HG02943 (cell line): ENCODE data around the gene LAX1.

Source experiments
- ATAC-seq: cut with Tn5 transposase; IDR thresholded peaks from one replicate; pipeline ENCODE4 v1.9.1; 2021; ENCODE audit warnings: mild to moderate bottlenecking, low read depth, moderate library complexity; ENCODE audit not compliant: unreplicated experiment

LAX1 gene

GRCh38 chr1:203799157-203799556 is 34.2 kb downstream of the LAX1 start:
- no peak for ATAC-seq

- no peak for ATAC-seq
These were observed 35.0 kb downstream of the LAX1 start for GRCh38 chr1:203799971-203800370.

DNA sequence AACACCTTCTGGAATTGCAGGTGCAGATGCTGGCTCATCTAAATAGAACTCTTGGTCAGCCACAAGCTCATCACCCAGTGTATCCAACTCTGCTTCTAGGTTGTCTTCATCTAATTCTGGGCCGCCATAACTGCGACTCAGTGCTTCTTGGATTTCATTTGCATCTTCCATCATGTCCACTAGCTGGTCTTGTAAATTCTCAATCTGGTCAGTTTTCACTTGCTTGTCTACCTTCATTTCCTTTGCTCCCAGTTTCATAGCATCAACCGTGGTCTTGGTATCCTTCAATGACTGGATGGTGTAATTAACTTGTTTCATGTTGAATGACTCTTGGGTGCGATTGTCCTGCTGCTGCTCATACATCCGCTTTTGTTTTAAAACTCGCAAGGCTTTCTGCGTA is 40.7 kb downstream of the LAX1 start:
- ATAC-seq, result no peak

DNA sequence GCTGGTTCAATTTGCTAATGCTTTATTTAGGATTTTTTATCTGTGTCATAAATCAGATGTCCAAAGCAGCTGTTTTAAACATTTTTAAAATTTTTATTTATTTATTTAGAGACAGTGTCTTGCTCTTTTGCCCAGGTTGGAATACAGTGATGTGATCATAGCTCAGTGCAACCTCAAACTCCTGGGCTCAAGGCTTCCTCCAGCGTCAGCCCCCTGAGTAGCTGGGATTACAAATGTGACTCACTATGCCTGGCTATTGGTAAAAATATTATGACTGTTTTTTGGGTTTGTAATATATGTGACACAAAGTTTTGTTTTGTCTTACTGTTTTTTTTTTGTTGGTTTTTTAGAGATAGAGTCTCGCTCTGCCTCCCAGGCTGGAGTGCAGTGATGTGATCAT is 42.2 kb downstream of the LAX1 start:
- no peak for ATAC-seq

DNA sequence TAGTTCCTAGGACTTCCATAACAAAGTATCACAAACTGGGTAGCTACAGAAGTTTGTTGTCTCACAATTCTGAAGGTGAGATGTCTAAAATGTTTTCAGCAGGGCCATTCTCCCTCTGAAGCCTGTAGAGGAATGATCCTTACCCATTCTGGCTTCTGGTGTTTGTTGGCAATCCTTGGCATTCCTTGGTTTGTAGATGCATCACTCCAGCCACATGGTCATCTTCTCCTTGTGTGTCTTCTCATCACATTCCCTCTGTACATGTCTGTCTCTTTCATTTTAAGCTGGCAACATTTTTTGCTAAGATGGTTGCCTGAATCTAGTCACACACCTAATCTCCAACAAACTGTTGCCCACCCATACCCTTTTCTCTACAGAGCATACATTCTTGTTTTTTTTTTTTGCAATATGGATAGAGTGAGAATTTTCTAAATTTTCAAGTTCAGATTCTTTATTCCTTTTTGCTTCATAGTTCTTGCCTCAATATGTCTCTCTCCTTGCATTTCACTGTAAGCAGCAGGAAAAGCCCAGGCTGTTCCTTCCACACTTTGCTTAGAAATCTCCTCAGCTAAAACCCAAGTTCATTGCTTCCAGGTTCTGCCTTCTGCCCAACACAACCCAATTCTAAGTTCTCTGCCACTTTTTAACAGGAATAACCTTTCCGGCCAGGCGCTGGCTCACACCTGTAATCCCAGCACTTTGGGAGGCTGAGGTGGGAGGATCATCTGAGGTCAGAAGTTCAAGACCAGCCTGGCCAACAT is 48.8 kb downstream of the LAX1 start:
- no peak for ATAC-seq

DNA sequence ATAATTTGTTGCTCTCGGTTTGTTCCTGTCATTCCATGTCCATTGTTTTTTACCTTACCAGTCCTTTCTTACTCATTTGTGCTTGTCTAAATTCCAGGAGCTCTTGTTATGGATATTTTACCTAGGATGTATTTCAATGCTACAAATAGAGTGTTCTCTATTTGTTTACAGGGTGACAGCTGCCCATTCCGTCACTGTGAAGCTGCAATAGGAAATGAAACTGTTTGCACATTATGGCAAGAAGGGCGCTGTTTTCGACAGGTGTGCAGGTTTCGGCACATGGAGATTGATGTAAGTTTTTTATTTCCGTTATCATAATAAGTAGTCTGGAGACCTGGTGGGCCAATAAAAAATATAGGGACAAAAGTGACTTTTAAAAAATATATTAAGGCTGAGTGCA is 53.4 kb downstream of the LAX1 start:
- no peak for ATAC-seq

GRCh38 chr1:203823306-203823705 is 58.3 kb downstream of the LAX1 start:
- no peak for ATAC-seq
